ENCODE results near the gene CRMP1. TPM values are rescaled to one million over a fixed set of nuclear protein-coding genes. Genes with fewer than 3 reads are reported as not detected.

Gene CRMP1
- total RNA-seq, 1 experiment from 2014 or later = not detected

DNA sequence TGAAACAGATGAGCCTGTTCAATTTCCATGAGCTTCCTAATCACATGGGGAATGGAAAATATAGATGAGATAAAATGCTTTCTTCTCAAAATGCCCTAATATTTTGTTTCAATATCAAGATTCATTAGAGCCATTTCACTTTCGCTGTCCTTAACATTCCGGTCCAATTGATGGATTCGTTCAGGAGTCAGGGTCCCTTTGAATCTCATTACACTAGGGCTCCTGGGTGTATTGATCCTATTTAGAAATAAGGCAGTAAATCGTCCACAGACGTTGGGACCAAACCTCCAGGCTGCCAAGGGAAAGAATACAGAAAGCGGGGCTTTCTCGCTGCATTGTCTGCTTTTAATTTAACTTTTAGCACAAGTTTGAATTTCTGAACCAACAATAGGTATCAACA is 20.6 kb upstream of the CRMP1 start:
- no peak overlapping the region for H3K4me2 ChIP-seq (ENCODE audit: low read length)
- CTCF ChIA-PET = no interaction called here
- no peak overlapping the region for H2AFZ ChIP-seq (ENCODE audit: low read length)
- no peak overlapping the region for H3K4me3 ChIP-seq (ENCODE audit: low read length)
- H3K4me1 ChIP-seq (ENCODE audit: insufficient read depth, low read length) = no peaks in the 10 kb centered on the region
- H4K20me1 ChIP-seq (ENCODE audit: low read length) = no peaks in the 10 kb centered on the region
- no peak overlapping the region for H3K27ac ChIP-seq (ENCODE audit: low read length)
- TF ChIP-seq EZH2phosphoT487 (IDR thresholded peaks at IDR 0.05; ENCODE audit: borderline replicate concordance, low read length) (no peak), EZH2 (IDR thresholded peaks at IDR 0.05; ENCODE audit: low read length, unreplicated experiment) (no peak)
- TF ChIP-seq, protein P1, sequence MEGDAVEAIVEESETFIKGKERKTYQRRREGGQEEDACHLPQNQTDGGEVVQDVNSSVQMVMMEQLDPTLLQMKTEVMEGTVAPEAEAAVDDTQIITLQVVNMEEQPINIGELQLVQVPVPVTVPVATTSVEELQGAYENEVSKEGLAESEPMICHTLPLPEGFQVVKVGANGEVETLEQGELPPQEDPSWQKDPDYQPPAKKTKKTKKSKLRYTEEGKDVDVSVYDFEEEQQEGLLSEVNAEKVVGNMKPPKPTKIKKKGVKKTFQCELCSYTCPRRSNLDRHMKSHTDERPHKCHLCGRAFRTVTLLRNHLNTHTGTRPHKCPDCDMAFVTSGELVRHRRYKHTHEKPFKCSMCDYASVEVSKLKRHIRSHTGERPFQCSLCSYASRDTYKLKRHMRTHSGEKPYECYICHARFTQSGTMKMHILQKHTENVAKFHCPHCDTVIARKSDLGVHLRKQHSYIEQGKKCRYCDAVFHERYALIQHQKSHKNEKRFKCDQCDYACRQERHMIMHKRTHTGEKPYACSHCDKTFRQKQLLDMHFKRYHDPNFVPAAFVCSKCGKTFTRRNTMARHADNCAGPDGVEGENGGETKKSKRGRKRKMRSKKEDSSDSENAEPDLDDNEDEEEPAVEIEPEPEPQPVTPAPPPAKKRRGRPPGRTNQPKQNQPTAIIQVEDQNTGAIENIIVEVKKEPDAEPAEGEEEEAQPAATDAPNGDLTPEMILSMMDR (conservative IDR thresholded peaks at IDR 0.05; ENCODE audit: low read depth, low read length) = no peak
- no peaks in the 10 kb centered on the region for H3K27me3 ChIP-seq (ENCODE audit: low read length)
- no peaks in the 10 kb centered on the region for H3F3A ChIP-seq (ENCODE audit: low read length, unreplicated experiment)
- no peak for ATAC-seq
- H3K36me3 ChIP-seq (ENCODE audit: low read depth, low read length) = no peaks in the 10 kb centered on the region
- H3K79me2 ChIP-seq (ENCODE audit: low read length) = no peaks in the 10 kb centered on the region
- no peaks in the 10 kb centered on the region for H3K9me3 ChIP-seq (ENCODE audit: low read length)
- intact Hi-C loops (cut with micrococcal nuclease) = no loop called here
- no TSS peak for BruUV-seq (replicated peaks)
- no peaks in the 10 kb centered on the region for H3K9me2 ChIP-seq (replicated peaks; ENCODE audit: low read length)
- no peak for DNase-seq
- H3K9ac ChIP-seq (ENCODE audit: low read length) = no peak overlapping the region
- POLR2A ChIA-PET (ENCODE audit: unreplicated experiment) = interaction anchor here (0.6 kb wide), 1 partner anchor 106 kb away, joined by 4 read pairs; no protein-coding TSS in a partner anchor

DNA sequence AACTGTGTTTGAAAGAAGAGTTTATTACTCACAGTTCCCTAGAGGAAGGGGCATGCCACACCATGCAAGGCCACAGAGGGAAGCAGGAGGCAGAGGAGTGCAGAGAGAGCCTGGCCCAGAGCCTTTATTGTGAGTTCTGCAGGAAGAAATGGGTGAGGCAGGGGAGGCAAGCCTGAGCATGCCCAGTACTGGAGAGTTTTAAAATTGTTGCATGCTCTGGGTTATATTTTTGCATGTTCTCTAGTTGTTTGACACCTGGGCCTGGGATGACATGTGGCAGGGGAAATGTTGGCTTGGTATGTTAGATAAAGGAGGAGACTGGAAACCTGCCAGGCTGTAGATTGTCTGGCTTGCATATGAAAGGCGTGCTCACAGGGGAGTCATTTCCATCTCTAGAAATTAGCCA is 19.7 kb upstream of the CRMP1 start:
- Histone ChIP-seq H3K9me2 (replicated peaks; ENCODE audit: low read length) (no peaks in the 10 kb centered on the region), H3F3A (ENCODE audit: low read length, unreplicated experiment) (no peaks in the 10 kb centered on the region), H3K4me2 (ENCODE audit: low read length) (no peak overlapping the region), H3K27me3 (ENCODE audit: low read length) (no peaks in the 10 kb centered on the region), H2AFZ (ENCODE audit: low read length) (no peak overlapping the region), H3K36me3 (ENCODE audit: low read depth, low read length) (no peaks in the 10 kb centered on the region), H4K20me1 (ENCODE audit: low read length) (no peaks in the 10 kb centered on the region), H3K9ac (ENCODE audit: low read length) (no peak overlapping the region), H3K79me2 (ENCODE audit: low read length) (no peaks in the 10 kb centered on the region), H3K27ac (ENCODE audit: low read length) (no peak overlapping the region), H3K9me3 (ENCODE audit: low read length) (no peaks in the 10 kb centered on the region), H3K4me1 (ENCODE audit: insufficient read depth, low read length) (no peaks in the 10 kb centered on the region), H3K4me3 (ENCODE audit: low read length) (no peak overlapping the region)
- POLR2A ChIA-PET (ENCODE audit: unreplicated experiment) = interaction anchor here (0.6 kb wide), 1 partner anchor 107 kb away, joined by 4 read pairs; no protein-coding TSS in a partner anchor
- DNase-seq (no peak), ATAC-seq (no peak)
- TF ChIP-seq, protein P1 (conservative IDR thresholded peaks at IDR 0.05; ENCODE audit: low read depth, low read length) = no peak
- no peak for TF ChIP-seq EZH2phosphoT487 (IDR thresholded peaks at IDR 0.05; ENCODE audit: borderline replicate concordance, low read length)
- TF ChIP-seq EZH2 (IDR thresholded peaks at IDR 0.05; ENCODE audit: low read length, unreplicated experiment) = no peak
- BruUV-seq (replicated peaks) = no TSS peak
- CTCF ChIA-PET = no interaction called here
- intact Hi-C loops (cut with micrococcal nuclease) = no loop called here

DNA sequence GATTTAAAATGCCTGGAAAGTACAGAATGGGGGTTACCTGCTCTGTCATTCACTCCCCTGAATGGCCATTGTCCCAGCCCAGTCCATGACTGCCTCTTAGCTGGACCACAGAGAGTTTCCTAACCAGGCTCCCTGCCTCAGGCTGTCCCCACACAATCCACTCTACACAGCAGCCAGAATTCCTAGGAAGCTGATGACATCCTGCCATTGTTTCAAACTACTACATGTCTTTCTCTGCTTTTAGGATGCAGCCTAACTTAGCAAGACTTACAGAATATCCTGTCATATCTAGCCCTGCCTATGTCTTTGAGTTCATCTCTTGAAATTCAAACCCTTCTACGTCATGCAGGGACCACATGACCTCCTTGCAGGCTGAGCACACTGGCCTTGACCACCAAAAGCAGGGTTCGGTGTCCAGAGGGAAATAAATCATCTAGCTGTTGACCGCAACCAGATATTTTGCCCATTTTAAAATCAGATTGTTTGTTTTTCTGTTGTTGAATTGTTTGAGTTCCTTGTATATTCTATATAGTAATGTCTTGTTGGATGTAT is 16.1 kb upstream of the CRMP1 start:
- no TSS peak for BruUV-seq (replicated peaks)
- no peaks in the 10 kb centered on the region for H3K79me2 ChIP-seq (ENCODE audit: low read length)
- no peak for DNase-seq
- no peak overlapping the region for H3K9ac ChIP-seq (ENCODE audit: low read length)
- no peaks in the 10 kb centered on the region for H3F3A ChIP-seq (ENCODE audit: low read length, unreplicated experiment)
- H3K4me1 ChIP-seq (ENCODE audit: insufficient read depth, low read length) = no peaks in the 10 kb centered on the region
- H3K9me3 ChIP-seq (ENCODE audit: low read length) = no peaks in the 10 kb centered on the region
- no peaks in the 10 kb centered on the region for H3K9me2 ChIP-seq (replicated peaks; ENCODE audit: low read length)
- ChIA-PET CTCF (no interaction called here), POLR2A (ENCODE audit: unreplicated experiment) (no interaction called here)
- no peak overlapping the region for H3K4me2 ChIP-seq (ENCODE audit: low read length)
- no peak for ATAC-seq
- intact Hi-C loops (cut with micrococcal nuclease) = no loop called here
- no peak overlapping the region for H3K27ac ChIP-seq (ENCODE audit: low read length)
- H4K20me1 ChIP-seq (ENCODE audit: low read length) = no peaks in the 10 kb centered on the region
- H2AFZ ChIP-seq (ENCODE audit: low read length) = no peak overlapping the region
- H3K27me3 ChIP-seq (ENCODE audit: low read length) = peaks cover 16% of the 10 kb centered on the region; the same call in 1 of the 2 replicates
- TF ChIP-seq EZH2phosphoT487 (IDR thresholded peaks at IDR 0.05; ENCODE audit: borderline replicate concordance, low read length) = no peak
- no peak for TF ChIP-seq EZH2 (IDR thresholded peaks at IDR 0.05; ENCODE audit: low read length, unreplicated experiment)
- TF ChIP-seq, protein P1 (conservative IDR thresholded peaks at IDR 0.05; ENCODE audit: low read depth, low read length) = no peak
- H3K4me3 ChIP-seq (ENCODE audit: low read length) = no peak overlapping the region
- H3K36me3 ChIP-seq (ENCODE audit: low read depth, low read length) = no peaks in the 10 kb centered on the region

Measured in PC-3 (cell line).